Islet precursor cell (in vitro differentiated cells): ENCODE data around the gene CCNB3.

ENCODE experiments used
- DNase-seq: peaks from one replicate; pipeline ENCODE4 v3.0.0-alpha.2; 2018

CCNB3 gene

GRCh38 chrX:50375481-50376267, 171.1 kb downstream of the CCNB3 start:
- no peak for DNase-seq

DNA sequence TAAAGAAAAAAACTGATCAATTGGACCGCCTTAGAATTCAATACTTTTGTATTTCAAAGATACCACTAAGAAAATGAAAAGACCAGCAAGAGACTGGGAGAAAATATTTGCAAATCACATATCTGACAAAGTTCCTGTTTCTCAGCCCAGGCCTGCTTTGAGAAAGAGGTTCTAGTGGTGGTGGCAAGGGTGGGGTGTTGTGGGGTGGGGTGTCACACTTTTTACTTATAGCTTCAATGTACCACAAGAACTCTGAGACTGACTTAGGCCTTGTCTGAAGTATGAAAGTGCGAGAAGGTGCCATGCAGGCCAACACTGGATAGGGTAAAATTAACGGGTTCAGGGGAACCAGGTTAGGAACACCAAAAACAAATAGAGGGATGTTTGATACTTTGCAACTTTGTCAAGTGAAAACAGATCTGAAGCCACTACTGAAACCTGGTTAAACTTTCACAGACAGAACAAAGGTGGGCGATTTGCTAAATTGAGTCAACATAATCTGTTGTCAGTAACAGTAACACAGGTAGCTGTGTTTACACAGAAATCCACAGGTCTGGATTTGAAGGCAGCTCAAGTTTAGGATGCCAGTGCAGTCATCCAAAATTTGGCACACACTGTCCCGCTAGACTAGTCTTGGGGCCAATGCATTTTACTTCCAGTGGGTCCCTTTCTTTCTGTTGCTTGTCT, 177.3 kb downstream of the CCNB3 start:
- no peak for DNase-seq

DNA sequence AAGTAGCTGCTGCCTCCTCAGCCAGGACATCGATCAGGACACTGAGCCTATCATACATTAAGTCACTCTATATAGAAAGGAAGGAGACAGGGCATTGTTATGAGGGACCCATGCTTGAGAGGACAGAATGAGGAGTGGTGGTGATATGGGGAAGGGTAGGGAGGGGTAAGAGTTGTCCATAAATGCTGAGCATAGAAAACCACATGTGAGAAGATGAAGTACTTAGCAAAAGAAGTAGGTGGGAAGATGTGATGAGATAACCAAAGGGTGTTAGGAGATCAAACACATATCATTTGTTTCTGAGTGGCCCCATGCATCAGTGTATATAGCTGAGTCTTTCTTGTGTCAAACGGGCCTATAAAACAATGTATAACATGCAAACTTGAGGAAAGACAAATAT, 182.0 kb downstream of the CCNB3 start:
- no peak for DNase-seq

- DNase-seq: no peak
Observed at GRCh38 chrX:50393902-50394301, 189.3 kb downstream of the CCNB3 start.
